GM12875 (cell line): ENCODE measurements around the gene DDX31.

ENCODE experiments used
- H3K4me3 ChIP-seq: one replicate; pipeline ENCODE4 v1.5.1; 2011; ENCODE audit warnings: low read depth, low read length, control low read depth
- TF ChIP-seq, protein P1 (sequence below): IDR thresholded peaks from 2 replicates; pipeline ENCODE4 v1.5.1; 2011; ENCODE audit warnings: low read depth, mild to moderate bottlenecking, control low read depth, inconsistent platforms, low read length, moderate library complexity, borderline replicate concordance; ENCODE audit not compliant: insufficient read depth

The DDX31 gene

DNA sequence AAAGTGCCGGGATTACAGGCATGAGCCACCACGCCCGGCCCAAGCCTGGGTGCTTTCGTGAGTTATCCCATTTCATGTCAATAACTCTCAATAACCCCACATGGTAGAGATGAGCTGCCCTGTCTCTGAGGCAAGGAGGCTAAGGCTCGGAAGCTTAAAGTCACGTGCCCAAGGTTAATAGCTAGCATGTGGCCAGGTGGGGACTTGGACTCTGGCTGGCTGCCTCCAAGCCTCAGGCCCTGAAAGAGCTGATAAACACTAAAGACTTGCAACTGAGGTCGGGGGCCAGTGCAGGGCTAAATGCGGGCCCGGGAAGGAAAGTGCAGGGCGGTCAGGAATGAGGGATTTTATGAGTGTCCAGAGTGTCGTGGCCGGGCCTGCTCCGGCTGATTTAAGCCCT is 118.2 kb downstream of the DDX31 start:
- no peak overlapping the region for H3K4me3 ChIP-seq
- TF ChIP-seq, protein P1, sequence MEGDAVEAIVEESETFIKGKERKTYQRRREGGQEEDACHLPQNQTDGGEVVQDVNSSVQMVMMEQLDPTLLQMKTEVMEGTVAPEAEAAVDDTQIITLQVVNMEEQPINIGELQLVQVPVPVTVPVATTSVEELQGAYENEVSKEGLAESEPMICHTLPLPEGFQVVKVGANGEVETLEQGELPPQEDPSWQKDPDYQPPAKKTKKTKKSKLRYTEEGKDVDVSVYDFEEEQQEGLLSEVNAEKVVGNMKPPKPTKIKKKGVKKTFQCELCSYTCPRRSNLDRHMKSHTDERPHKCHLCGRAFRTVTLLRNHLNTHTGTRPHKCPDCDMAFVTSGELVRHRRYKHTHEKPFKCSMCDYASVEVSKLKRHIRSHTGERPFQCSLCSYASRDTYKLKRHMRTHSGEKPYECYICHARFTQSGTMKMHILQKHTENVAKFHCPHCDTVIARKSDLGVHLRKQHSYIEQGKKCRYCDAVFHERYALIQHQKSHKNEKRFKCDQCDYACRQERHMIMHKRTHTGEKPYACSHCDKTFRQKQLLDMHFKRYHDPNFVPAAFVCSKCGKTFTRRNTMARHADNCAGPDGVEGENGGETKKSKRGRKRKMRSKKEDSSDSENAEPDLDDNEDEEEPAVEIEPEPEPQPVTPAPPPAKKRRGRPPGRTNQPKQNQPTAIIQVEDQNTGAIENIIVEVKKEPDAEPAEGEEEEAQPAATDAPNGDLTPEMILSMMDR: no peak

DNA sequence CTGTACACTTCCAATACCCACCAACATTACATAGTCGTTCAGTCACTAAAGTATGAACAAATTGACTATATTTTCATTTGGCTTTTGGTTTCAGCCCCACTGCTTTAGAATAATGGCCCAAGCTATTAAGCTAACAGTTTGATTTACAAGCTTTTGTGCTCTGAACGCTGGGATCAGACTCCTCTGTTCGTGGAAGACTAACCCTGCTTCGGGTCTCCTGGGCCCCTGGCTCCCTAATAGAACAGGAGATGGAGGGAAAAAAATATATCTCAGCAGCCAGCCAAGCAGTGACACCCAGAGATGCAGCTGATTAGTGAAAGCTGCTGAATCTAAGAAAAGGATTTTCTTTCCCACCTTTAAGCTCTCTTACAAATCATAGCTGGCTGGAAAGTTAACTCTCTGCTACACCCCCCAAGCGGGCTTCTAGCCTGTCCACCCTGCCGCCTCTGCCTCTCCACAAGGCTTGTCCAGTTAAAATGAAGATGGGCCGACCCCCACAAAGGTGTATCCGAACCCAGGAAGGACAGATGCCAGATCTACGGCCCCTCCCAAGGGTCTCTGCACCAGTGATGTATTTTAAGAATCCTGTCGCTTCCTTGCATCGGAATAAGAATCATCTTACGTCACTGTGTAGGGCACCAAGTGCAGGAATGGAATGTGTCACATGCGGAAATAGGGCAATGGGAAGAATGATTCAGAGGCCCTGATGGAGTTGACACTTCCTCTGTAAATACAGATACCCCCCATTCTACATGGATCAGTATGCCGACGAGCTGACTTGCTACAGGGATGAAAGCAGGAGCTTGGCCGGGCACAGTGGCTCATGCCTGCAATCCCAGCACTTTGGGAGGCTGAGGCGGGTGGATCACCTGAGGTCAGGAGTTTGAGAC is 120.8 kb downstream of the DDX31 start:
- TF ChIP-seq, protein P1: no peak
- H3K4me3 ChIP-seq: no peak overlapping the region

- H3K4me3 ChIP-seq: no peak overlapping the region
- TF ChIP-seq, protein P1: no peak
These were observed 121.6 kb downstream of the DDX31 start for GRCh38 chr9:132547976-132548730.

DNA sequence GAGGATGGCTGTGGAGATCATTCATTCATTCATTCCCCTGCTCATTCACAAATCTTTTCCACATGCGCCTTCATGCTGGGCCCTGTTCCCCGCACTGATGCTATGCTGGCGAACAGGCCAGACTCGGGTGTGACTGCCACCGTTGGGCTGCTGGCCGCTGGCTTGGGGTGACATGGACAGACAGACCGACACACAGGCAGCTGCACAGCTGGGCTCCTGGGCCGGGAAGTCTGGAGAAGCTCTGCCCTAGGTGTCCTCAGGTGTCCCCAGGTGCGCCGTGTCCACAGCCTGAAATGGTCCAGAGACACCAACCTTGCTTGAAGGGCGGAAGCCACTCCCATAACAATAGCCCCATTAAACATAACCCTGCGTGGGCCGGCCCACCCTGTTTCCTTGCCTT is 122.3 kb downstream of the DDX31 start:
- H3K4me3 ChIP-seq: no peak overlapping the region
- TF ChIP-seq, protein P1: no peak

DNA sequence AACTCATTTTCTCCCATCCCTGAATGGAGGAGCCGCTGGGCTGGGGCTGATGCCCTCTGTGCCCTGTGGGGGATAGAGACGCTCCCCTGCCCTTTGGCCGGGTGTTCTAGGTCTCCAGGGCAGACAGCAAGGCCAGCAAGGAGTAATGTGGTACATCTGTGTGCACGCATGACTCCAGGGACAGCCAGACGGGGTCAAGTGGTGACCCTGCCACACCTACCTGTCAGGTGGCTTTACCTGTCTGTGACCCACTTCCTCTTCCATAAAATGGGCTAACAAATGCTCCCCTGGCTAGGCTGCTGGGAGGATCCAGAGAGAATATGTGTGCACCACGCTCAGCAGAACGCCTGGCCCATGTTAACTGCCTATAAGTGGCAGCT is 122.7 kb downstream of the DDX31 start:
- TF ChIP-seq, protein P1: no peak
- no peak overlapping the region for H3K4me3 ChIP-seq

DNA sequence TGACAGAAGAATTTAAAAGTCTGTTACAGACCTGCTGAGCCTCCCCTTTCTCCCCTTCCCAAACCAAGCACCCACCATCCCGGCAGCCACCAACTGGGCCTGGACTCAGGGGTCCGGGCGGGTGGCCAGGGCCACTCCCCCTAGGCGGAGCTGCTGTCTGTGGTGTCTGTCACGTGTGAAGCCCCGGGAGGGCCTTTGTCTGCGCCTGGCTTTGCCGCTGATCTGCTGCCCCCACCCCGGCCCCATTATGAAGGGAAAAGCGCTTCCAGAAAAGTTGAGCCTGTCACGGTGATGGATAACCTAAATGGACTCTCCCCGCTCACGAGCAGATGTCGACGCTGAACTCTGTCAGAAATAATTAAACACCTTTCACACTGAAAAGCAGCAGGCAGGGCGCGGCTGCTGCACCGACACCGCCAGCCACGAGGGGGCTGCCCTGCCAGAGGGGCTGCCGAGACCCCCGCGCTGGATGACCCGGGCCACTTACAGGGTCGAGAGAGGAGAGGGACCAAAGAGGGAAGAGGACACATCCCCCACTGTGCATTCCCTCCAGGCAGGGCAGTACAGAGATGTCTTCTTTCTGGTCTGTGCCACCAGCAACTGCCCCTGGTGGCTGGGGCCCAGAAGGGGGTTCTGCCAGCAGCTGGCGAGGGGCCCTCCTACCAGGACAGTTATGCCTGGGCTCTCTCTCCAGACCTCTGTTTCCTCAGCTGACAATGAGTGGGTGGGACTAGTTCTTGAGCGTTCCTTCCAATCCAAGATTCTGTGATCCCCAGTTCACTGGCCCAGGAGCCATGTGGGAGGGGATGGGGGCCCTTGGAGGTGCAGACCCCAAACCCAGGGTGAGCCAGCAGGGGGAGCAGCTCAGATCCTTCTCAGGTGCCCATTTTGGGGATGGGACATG is 123.4 kb downstream of the DDX31 start:
- no peak overlapping the region for H3K4me3 ChIP-seq
- TF ChIP-seq, protein P1: peak; percentile 47; the same call in 1 of the 2 replicates
